Limb (tissue), 2 donors: ENCODE results near the gene NELFB.
"Not testable (repeated sequence)": the region's sequence is repeated elsewhere in the genome, so short reads cannot be mapped to it uniquely, and the experiment has no call there.

ENCODE experiments used
- DNase-seq, 2 donors: peaks; one replicate each; pipeline ENCODE4 v3.0.0-alpha.2; 2016; ENCODE audit errors: extremely low spot score in 2 of 2

Gene NELFB

DNA sequence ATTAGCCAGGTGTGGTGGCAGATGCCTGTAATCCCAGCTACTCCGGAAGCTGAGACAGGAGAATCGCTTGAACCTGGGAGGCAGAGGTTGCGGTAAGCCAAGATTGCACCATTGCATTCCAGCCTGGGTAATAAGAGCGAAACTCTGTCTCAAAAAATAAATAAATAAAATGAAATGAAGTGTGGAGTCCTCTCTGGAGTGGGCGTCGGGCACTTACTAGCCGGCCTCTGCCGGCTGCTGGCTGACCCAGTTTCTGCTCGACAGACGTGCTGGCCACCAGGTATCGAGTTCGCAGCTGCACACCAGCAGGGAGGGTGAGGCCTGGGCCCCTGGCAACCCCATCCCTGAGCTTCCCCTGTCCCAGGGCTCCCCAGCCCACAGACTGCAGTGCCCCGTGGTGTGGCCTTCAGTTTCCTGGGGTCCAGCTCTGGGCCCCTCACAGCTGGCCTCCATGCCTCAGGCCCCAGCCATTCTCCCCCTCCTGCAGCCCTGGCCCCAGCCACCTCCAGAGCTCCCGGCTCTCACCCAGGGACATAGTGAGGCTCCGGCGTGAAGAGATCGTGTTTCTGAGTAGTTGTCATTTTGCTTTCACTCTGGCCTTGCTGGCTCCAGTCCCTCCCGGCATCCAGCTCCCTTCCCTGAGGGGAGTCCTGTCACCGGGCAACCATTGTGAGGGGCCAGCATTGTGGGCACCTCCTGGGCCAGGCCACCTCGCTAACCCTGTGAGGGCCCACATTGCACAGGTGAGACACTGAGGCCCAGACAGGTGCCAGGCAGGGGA is 7.8 kb upstream of the NELFB start:
- no peak for DNase-seq

DNA sequence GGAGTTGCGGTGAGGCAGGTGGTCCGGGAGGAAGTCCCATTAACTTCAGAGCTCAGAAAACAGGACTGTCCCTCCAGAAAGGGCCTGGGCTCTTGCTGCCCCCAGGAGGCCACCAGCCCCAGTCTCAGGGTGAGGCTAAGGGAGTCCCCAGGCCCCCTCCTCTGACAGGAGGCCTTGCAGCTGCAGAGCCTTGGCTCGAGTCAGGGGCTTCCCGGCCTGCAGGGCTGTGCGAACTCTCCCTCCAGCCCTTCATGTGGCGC is 7.3 kb upstream of the NELFB start:
- no peak for DNase-seq

DNA sequence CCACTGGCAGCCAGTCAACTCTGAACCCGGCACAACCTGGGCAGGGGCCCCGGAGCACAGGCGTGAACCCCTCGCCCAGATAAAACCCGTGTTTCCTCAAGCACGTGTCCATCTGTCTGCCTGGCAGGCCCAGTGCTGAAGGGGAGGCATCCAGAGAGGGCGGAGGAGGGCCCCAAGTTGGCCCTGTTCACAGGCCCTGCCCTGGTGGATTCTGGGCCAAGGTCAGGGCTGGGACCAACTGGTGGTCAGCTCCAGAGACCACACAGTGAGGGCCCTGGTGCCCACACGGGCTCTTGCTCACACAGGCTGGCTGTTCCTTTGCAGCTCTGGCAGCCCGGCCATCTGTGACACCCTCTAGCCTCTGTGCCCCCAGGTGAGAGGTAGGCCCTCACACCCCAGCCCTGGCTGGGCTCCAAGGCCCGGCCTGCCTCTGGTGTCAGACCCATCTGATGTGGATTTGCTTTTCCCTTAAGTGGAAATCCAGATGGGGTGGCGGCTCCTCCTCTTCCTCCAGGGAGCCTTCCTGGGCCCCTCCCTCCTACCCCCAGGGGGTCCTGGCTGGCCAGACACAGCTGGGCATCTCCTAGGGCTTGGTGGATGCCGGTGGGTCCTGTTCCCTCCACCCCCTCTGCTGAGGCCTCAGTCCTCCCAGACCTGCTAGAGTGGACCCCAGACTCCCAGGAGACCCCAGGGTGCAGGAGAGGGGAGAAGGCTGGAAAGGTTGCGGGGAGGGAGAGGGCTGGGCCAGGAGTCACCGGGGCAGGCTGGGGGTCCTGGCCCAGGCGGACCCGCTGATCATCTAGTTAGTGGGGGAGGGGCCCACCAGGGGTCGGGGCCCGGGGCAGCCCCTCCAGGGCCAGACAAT is 4.6 kb upstream of the NELFB start:
- no peak for DNase-seq

DNA sequence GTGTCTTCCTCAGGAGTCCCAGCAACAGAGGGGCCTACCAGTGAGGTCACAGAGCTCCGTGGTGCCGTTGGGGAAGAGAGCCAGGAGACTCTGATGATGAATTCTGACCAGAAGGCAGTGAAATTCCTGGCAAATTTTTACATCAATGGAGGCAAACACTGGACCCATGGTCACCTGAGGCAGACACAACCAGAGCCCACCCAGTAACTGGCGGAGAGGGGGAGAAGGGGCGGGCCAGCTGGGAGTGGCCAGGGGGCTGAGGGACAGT is 4.0 kb upstream of the NELFB start, which contains the start of gene STPG3:
Gene STPG3, plus strand, starts transcription at position 93 of the 268 bp plus-strand sequence. Its CDS starts 1 bp downstream, at position 94.
- DNase-seq, result no peak

DNA sequence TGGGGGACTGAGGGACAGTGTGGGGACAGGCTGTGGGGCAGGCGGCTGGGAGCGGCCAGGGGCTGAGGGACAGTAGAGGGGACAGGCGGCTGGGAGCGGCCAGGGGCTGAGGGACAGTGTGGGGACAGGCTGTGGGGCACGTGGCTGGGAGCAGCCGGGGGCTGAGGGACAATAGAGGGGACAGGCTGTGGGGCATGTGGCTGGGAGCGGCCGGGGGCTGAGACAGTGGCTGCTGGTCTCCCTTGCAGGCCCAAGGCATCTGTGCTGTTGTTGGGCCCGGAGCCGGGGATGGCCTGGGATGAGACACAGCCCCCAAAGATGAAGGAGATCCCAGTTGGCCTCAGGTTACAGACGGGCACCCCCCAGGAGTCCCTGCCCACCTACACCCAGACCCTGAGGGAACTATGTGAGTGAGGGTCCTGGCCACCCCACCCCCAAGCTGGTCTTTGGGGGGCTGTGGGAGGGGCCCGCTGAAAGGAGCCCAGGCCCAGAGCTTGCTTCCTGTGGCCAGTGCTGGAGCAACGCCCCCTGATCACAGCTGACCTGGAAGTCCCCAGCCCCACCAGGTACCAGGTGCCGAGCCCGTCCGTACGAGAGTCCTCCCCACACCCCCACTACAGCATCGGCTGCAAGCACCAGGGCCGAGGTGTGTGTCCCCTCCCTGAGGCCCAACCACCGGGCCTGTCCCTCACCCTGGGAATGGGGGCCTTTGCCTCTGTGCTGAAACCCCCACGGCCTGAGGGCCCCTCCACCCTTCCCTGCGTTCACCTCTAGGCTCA is 3.4 kb upstream of the NELFB start:
- no peak for DNase-seq

DNA sequence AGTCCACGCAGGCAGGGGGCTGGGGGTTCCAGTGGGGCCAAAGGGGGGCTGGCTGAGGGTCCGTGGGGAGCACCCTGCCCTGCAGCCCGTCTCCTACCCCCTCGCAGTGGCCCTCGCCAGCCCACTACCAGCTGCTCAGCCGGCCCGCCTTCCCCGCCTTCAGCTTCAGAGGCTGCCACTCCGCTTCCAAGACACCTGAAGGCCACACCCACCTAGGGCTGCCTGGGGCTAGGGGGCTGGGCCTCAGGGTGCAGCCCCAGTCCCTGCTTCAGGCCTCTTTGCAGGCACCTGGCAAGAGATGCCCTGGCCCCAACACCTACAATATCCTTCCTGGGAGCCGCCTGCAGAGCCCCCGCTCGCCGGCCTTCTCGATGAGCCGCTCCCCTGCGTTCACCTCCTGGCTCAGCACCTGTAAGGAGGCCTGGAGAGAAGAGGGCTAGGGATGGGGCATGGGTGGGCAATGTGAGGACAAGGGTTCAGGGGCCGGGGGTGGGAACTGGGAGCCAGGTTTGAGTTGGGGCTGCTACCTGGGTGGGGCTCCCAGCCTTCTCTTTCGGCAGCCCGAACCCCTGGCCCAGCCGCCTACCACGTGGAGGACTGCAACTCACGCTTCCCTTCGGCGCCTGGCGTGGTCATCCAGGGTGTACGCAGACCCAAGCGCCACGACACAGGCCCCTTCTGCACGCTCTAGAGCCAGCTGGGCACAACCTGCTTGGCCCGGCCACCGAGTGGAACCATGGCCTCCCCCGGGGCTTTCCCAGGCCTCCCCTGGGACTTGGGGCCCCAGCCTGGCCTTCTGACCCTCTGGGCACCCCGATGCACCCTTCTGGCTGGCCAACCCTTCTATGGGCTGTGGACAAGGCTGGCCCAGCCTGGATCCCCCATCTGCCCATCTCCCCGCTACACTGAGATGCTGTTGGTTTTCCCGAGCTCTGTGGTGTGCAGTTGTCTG is 2.3 kb upstream of the NELFB start:
- DNase-seq, result no peak

DNA sequence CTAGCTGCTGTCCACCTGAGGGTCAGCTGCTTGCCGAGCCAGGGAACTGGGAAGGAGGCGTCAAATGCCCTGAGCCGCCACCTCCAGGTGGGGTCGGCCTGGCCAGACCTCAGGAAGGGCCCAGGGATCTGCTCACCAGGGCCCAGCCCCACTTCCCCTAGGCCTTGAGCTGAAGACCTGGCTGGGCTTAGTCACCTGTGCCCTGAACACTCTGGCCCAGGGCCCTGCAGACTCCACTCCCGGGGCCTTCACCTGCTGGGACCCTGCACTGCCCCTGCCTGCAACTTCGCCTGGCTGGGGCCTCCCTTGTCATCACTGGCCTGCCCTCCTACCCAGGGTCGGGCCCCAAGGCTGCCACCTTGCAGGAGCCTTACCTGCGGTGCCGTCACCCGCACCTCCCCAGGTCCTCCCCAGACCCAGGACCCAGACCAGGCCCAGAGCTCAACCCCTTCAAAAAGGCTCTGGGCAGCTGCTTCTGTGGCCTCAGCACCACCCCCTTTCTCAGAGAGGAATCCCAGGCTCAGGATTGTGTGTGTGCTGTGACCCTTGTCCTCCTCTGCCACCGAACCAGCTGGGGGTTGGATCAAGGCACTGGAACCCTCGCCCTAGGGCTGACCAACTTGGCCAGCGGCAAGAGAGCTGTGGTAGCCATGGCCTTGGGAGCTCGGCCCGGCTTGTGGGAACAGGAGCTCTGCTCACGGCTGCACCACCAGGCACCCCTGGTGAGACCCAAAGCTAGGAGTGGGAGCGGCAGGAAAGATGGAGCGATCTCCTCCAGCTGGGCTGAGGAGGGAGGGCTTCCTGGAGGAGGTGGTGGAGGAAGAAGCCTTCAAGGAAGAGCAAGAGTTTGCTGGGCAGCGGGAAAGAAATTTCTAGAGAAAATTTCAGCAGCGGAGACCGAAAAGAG is 1.2 kb upstream of the NELFB start:
- DNase-seq, result no peak

DNA sequence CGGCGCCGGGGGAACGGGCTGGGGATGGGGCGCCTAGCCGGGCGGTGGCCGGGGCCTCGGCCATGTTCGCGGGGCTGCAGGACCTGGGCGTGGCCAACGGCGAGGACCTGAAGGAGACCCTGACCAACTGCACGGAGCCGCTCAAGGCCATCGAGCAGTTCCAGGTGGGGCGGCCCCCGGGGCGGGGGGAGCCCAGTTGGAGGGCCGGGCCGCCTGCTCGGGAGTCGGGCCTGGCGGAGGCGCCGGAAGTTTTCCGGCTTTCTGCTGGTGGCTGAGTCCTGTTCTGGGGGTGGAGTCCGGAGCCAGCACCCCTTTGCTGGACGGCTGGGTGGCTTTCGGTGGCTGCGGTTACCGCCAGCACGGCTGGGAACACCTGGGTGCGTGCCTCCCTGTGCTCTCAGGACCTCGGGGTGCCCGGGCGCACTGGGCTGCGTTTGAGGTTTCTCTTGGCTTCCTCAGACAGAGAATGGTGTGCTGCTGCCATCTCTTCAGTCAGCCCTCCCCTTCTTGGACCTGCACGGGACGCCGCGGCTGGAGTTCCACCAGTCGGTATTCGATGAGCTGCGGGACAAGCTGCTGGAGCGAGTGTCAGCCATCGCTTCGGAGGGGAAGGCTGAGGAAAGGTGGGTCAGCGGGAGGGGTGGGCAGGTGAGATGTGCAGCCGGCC is 454 bp downstream of the NELFB start:
- peak in 1 of 2 donors; percentile 23 for DNase-seq

DNA sequence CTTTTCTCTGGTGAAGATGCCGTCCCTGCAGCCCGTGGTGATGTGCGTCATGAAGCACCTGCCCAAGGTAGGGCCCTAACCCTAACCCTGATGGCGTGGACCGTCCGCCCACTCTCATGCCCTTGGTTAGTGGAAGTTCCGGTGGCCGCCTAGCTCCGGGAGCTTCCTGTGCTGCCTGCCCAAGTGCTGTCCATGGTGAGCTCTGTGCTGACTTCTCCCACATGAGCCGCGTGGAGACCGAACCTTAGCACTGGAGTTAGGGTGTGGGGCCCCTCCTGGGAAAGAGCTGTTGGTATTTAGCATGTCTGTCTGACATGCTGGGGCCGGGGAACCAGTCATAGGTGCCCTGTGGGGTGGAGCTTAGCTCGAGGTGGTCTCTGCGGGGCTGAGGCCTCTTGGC is 1.2 kb downstream of the NELFB start:
- no peak for DNase-seq

DNA sequence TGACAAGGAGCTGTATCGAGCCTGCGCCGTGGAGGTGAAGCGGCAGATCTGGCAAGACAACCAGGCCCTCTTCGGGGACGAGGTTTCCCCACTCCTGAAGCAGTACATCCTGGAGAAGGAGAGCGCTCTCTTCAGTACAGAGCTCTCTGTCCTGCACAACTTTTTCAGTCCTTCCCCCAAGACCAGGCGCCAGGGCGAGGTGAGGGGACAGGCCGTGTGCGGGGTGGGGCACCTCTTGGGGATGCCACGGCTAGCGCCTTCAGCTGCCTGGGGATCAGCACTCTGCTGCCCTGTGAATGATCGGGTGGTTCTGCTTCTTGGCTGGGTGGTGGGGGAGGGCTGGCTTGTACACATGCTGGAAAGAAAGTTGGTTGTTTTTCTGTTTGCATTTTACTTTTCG is 1.7 kb downstream of the NELFB start:
- DNase-seq, result no peak

DNA sequence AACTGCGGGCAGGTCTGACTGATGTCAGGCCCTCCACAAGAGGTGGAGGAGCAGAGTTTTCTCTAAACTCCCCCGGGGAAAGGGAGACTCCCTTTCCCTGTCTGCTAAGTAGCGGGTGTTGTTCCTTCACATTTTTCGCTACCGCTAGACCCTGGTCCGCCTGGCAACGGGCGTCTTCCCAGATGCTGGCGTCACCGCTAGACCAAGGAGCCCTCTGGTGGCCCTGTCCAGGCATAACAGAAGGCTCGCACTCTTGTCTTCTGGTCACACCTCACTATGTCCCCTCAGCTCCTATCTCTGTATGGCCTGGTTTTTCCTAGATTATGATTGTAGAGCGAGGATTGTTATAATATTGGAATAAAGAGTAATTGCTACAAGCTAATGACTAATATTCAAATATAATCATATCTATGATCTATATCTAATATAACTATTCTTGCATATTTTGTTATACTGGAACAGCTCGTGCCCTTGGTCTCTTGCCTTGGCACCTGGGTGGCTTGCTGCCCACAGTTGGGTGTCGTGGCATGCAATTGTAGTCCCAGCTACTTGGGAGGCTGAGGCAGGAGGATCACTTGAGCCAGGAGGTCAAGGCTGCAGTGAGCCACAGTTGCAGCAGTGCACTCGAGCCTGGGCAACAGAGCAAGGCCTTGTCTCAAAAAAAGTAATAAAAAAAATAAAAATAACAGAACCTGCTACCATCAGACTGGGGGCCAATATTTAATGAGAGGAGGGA is 7.2 kb downstream of the NELFB start:
- DNase-seq, result not testable (repeated sequence)

DNA sequence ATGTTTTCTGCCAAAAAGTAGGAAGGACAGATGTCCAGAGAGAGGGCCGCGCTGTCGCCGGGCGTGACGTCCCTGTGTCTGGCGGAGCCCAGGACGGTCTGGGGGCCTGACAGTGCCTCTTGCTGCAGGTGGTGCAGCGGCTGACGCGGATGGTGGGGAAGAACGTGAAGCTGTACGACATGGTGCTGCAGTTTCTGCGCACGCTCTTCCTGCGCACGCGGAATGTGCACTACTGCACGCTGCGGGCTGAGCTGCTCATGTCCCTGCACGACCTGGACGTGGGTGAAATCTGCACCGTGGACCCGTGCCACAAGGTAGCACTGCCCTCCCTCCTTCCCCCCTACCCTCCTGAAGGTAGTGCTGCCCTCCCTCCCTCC is 7.8 kb downstream of the NELFB start:
- no peak for DNase-seq

DNA sequence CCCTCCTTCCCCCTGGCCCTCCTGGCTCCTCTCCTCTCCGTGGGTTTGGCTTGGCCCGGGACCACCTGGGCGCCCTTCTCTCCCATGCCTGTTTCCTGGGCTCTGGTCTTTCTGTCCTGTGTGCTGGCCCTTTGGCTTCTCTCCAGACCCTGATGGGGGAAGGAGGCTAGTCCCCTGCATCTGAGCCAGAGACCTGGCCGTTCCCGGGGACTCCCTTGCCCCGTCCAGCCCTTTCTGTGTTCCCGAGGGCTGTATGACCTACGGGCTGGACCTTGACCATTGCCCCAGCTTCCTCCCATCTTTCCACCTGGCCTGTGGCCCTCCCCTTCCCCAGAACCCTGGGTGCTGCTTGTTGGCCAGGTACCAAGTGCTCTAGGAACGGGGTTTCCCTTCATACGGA is 8.4 kb downstream of the NELFB start:
- no peak for DNase-seq

DNA sequence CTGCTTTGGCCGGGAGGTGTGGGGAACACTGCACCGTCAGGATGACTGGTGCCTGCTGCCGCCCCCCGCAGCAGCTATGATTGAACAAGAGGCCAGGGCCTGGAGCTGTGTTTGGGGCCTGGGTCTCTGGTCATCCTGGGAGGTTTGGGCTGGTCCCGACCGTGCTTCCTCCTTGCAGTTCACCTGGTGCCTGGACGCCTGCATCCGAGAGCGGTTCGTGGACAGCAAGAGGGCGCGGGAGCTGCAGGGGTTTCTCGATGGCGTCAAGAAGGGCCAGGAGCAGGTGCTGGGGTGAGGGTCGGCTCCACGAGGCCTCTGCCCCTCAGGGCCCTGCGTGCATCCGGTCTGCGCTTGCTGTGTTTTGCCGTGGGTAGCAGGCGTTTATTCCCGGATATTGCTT is 8.9 kb downstream of the NELFB start:
- no peak for DNase-seq

DNA sequence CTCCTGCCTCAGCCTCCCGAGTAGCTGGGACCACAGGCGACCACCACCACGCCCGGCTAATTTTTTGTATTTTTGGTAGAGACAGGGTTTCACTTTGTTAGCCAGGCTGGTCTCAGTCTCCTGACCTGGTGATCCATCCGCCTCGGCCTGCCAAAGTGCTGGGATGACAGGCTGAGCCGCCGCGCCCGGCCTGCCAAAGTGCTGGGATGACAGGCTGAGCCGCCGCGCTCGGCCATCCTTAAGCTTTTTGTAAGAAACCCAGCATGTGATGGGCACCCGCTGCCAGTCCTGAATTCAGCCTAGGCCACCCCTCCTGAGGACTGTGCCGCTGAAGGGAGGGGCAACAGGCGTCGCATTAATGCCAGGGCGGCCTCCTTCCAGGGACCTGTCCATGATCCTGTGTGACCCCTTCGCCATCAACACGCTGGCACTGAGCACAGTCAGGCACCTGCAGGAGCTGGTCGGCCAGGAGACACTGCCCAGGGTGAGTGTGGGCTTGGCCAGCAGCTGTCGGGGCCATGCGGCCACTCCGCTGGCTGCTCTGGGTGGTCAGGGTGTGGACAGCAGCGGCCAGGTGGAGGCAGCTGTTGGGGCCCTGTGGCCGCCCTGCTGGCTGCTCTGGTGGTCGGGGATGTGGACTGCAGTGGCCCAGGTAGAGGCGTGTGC is 10.5 kb downstream of the NELFB start:
- no peak for DNase-seq

DNA sequence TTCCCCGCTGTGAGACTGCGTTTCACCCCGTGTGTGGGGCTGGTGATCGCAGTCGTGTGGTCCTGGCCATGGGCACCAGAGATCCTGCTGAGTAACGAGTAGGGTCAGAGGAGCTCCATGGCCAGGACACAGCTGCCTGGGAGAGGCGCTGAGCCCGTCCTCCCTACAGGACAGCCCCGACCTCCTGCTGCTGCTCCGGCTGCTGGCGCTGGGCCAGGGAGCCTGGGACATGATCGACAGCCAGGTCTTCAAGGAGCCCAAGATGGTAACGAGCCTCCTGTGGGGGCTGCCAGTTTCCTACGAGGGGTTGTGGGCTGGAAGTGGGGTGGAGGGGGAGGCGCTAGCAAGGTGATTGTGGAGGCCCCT is 11.0 kb downstream of the NELFB start:
- DNase-seq, result no peak

DNA sequence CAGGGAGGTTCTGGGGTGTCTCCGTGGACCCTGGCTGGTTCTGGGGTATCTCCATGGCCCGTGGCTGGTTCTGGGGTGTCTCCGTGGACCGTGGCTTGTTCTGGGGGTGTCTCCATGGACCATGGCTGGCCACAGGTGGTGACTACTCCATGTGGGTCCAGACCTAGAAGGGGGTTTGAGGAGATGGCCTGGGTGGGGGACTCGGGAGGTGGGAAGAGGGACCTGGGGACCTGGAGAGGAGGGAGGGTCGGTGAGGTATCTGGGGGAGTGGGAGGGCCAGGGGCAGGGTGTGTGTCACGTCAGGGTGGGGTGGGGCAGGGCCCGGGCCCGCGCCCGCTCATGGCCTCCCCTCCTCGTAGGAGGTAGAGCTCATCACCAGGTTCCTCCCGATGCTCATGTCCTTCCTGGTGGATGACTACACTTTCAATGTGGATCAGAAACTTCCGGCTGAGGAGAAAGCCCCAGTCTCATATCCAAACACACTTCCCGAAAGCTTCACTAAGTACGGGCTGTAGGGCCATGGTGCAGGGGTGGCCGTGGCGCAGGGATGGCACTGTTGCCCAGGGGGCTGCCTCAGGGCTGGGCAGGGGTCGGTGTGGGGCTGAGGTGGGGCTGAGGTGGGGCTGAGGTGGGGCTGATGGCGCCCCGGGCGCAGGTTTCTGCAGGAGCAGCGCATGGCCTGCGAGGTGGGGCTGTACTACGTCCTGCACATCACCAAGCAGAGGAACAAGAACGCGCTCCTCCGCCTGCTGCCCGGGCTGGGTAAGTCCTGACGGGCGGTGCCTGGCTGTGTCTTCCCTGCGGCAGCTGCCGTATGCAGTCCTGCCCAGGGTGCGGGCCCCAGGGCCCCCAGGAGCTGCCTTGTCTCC is 11.7 kb downstream of the NELFB start:
- no peak for DNase-seq

DNA sequence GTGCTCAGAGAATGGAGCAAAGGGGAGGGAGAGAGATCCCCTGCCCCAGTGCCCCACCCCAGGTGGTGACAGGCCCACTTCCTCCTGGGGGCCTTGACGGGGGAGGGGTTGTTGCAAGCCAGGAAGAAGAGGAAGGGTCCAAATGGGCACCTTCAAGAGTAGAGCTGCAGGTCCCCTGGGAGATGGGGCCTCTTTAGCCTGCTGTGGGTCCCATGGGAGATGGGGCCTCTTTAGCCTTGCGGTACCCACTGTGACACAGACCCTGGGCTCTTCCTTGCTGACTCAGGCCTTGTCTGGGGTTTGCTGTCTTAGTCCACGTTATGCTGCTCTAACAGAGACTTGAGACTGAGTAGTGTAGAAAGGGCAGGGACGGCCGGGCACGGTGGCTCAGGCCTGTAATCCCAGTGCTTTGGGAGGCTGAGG is 12.8 kb downstream of the NELFB start:
- DNase-seq, result no peak
